GM06990 (cell line): ENCODE results near the gene TREM2.

Experiments
- DNase-seq: peaks from one replicate; pipeline ENCODE4 v3.0.0-alpha.2; 2011; ENCODE audit not compliant: insufficient read length; ENCODE audit errors: extremely low read depth
- H3K27me3 ChIP-seq: replicated peaks from 2 replicates; pipeline ENCODE4 v1.6.0; 2011; ENCODE audit warnings: low read length; ENCODE audit not compliant: control insufficient read depth, insufficient read depth
- H3K36me3 ChIP-seq: 2 replicates; pipeline ENCODE4 v1.5.1; 2011; ENCODE audit warnings: low read length; ENCODE audit not compliant: control insufficient read depth, insufficient read depth
- H3K4me3 ChIP-seq: replicated peaks from 2 replicates; pipeline ENCODE4 v1.5.1; 2011; ENCODE audit warnings: low read depth, mild to moderate bottlenecking, control low read depth, low read length
- TF ChIP-seq, protein P1 (sequence below): IDR thresholded peaks from 2 replicates; pipeline ENCODE4 v1.5.1; 2011; ENCODE audit warnings: low read length, control low read depth, mild to moderate bottlenecking, inconsistent platforms; ENCODE audit not compliant: insufficient read depth, poor library complexity, severe bottlenecking

The TREM2 gene

DNA sequence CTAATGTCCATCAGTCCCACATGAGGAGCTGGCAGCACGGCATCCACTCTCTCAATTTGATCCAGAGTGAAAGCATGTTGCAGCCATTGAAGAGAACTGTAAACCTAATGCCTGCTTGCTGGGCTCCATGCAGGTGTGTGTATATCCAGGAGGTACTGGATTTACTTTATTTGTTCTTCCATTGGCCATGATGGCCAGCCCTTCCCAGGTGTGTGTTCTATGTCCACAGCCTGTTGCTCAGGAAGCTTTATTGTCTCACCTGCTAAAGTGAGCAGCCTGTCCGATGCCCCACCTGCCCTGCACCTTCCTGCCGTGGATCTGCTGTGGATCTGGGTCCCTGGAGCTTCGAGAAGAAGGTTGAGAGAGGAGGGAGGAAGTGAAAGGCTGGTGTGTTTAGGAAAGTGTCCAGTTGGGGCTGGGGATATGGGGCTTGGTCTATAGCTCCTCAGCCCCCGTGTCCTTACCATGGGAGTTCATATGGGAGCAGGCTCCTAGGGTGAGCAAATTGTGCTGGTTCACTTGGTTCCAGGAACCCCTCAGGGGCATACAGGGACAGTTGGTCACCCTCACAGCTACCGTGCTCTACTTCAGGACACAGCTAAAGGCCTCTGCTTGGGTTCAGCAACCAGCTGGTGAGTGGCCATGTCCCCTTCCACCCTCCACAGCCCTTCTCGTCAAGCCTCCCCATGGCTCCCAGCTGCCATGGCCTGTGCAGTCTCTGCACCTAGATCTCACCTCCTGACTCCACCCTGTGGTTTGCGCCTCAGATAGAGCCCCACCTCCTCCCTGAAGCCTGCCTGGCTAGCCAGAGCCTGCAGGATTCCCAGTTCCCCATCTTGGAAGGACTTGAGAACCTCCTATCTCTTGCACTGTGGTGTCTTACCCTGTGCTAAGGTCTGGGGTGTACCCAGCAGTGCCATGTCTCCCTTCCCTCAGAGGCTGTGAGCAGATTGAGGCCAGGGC is 25.3 kb upstream of the TREM2 start:
- TF ChIP-seq, protein P1, sequence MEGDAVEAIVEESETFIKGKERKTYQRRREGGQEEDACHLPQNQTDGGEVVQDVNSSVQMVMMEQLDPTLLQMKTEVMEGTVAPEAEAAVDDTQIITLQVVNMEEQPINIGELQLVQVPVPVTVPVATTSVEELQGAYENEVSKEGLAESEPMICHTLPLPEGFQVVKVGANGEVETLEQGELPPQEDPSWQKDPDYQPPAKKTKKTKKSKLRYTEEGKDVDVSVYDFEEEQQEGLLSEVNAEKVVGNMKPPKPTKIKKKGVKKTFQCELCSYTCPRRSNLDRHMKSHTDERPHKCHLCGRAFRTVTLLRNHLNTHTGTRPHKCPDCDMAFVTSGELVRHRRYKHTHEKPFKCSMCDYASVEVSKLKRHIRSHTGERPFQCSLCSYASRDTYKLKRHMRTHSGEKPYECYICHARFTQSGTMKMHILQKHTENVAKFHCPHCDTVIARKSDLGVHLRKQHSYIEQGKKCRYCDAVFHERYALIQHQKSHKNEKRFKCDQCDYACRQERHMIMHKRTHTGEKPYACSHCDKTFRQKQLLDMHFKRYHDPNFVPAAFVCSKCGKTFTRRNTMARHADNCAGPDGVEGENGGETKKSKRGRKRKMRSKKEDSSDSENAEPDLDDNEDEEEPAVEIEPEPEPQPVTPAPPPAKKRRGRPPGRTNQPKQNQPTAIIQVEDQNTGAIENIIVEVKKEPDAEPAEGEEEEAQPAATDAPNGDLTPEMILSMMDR: no peak
- peaks cover 15% of the 10 kb centered on the region for H3K36me3 ChIP-seq
- no peak for DNase-seq
- no peaks in the 10 kb centered on the region for H3K27me3 ChIP-seq
- H3K4me3 ChIP-seq: no peak overlapping the region

DNA sequence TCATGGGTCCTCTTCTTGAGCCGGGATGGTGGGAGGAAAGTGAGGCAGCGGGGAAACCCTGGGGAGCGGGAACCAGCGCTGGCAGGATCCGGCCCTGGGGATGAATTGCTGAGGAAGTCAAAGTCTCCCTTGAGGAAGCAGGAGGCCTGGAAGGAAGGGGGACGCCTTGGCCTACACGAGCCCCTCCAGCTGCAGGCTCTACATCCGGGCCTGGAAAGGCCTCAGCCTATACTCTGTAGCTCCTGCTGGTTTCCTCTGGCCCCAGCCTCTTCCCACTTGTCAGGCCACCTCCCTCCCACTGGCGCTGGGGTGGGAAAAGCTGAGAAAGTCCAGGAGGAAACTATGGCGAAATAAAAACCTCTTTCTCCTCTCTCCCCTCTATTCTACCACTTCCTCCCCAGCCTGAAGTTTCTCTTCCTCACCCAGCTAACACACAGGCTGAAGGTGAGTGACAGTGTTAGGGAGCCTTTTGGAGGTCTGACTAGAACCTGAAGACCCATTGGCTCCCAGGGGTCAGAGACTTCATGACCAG is 23.2 kb upstream of the TREM2 start:
- DNase-seq: no peak
- Histone ChIP-seq H3K27me3 (no peaks in the 10 kb centered on the region), H3K4me3 (no peak overlapping the region), H3K36me3 (peaks cover 2% of the 10 kb centered on the region; the same call in 1 of the 2 replicates)
- TF ChIP-seq, protein P1: no peak

DNA sequence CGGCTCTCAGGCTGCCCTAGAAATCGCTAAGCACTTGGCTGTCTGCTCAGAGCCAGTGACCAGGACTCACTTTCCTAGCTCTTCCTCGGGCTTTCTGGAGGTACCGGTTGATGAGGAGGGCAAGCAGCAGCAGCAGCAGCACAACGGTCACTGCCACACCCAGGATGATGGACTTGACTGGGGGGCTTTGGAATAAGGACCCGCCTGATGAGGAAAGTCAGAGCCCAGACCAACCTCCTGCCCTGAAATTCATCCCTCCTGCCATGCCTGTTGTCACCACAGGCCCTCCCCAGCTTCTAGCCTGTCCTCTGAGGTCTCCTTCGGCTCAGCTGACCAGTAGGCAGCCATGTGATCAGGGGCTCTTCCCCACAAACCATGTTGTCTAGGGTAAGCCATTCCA is 21.8 kb upstream of the TREM2 start:
- TF ChIP-seq, protein P1: no peak
- Histone ChIP-seq H3K36me3 (no peaks in the 10 kb centered on the region), H3K4me3 (no peak overlapping the region), H3K27me3 (no peaks in the 10 kb centered on the region)
- DNase-seq: no peak

DNA sequence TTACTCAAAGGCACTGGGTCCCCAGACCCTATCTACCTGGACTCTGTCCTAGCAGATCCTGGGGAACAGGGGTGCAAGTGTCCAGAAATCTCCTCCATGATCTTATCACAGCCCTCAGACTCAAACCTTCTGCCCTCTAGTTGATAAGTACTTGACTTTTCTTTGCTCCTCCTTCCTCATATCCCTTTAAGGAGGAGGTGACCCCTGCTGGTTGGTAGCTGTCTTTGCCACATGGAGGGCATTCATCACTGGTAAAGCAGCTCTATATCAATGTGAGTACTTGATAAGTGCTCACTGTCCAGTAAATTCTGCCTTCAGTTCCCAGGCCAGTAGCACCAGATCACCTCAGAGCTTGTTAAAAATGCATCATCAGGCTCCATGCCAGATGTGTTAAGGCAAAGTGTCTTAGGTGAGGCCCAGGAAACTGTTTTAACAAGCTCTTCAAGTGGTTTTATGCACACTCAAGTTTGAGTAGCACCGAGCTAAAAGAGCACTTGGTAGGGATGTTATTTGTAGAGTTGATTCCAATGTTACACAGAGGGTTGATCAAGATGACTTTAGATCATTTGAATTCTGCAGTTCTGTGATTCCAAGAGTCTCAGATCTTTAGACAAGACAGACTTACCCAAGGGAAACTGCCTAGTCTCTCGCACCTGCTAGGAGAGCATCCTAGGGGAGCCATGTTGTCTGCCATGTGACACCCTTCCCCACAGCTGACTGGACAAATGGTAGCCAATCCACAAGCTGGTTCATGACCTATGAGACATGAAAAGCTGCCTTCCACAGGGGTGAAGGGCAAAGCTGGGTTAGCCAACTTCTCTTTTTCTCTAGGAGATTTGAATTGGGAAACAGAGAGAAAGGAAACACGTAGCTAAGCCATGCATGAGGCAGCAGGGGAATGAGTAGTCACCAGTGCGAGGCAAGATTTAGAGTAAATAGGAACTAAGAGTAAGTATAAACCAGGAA is 19.4 kb upstream of the TREM2 start:
- Histone ChIP-seq H3K36me3 (no peaks in the 10 kb centered on the region), H3K27me3 (no peaks in the 10 kb centered on the region), H3K4me3 (no peak overlapping the region)
- TF ChIP-seq, protein P1: peak; percentile 77
- DNase-seq: no peak

DNA sequence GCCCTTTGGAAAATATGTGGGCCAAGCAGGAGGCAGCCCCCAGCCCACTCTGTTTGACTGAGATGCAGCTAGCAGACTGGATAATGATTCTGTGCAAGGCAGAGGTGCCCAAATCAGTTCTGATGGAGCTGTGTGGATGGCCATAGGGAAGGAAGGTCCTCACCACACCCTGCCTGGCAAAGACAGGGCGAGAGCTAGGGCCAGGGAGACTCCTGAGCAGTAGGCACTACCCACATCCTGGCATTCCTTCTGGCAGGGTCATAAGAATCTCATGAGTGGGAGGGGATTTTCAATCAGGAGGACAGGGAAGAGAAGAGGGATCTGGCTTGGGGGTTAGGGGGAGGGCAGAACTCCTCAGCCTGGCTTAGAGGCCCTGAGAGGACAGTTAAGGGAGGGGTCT is 18.6 kb upstream of the TREM2 start:
- Histone ChIP-seq H3K4me3 (no peak overlapping the region), H3K27me3 (no peaks in the 10 kb centered on the region), H3K36me3 (no peaks in the 10 kb centered on the region)
- TF ChIP-seq, protein P1: no peak
- no peak for DNase-seq
